Activated CD4-positive, alpha-beta memory T cell treated with anti-CD3 and anti-CD28 coated beads, Interleukin-2, amount 10 ng/mL, durations not matched to agents 7 days and 5 days (primary cell): ENCODE data around the gene FHOD3. TPM values are rescaled to one million over a fixed set of nuclear protein-coding genes. Genes with fewer than 3 reads are reported as not detected.

Source experiments
- CTCF ChIA-PET: fragments of 350-600 bp; sonication (Branson Sonifier 250); formaldehyde crosslinking; loops from one replicate; lab custom pipeline; 2021; ENCODE audit warnings: antibody characterized with exemption, inconsistent platforms; lab: Charles Lee
- POLR2A ChIA-PET: fragments of 350-600 bp; sonication (Branson Sonifier 250); formaldehyde crosslinking; loops from one replicate; lab custom pipeline; 2021; ENCODE audit warnings: antibody characterized with exemption; lab: Charles Lee
- DNase-seq: peaks from one replicate; pipeline ENCODE4 v3.0.0-alpha.2; 2020
- H3K27ac Mint-ChIP-seq: one replicate; pipeline ENCODE4 v1.8.0; 2021; ENCODE audit warnings: mild to moderate bottlenecking, mixed read lengths
- H3K27me3 Mint-ChIP-seq: one replicate; pipeline ENCODE4 v1.8.0; 2021; ENCODE audit warnings: mixed read lengths
- H3K36me3 Mint-ChIP-seq: one replicate; pipeline ENCODE4 v1.8.0; 2021; ENCODE audit warnings: low read depth, mixed read lengths
- H3K4me1 Mint-ChIP-seq: one replicate; pipeline ENCODE4 v1.8.0; 2021; ENCODE audit warnings: mixed read lengths
- H3K4me3 Mint-ChIP-seq: one replicate; pipeline ENCODE4 v1.8.0; 2021; ENCODE audit warnings: mild to moderate bottlenecking, mixed read lengths
- H3K9me3 Mint-ChIP-seq: one replicate; pipeline ENCODE4 v1.8.0; 2021; ENCODE audit warnings: mixed read lengths
- total RNA-seq, 2 experiments: library from RNA; stranded (reverse); gene quantifications; one replicate each; pipeline ENCODE4 v1.2.3, GENCODE V29; 2021

The FHOD3 gene
- total RNA-seq, 2 experiments from 2014 or later = not detected

DNA sequence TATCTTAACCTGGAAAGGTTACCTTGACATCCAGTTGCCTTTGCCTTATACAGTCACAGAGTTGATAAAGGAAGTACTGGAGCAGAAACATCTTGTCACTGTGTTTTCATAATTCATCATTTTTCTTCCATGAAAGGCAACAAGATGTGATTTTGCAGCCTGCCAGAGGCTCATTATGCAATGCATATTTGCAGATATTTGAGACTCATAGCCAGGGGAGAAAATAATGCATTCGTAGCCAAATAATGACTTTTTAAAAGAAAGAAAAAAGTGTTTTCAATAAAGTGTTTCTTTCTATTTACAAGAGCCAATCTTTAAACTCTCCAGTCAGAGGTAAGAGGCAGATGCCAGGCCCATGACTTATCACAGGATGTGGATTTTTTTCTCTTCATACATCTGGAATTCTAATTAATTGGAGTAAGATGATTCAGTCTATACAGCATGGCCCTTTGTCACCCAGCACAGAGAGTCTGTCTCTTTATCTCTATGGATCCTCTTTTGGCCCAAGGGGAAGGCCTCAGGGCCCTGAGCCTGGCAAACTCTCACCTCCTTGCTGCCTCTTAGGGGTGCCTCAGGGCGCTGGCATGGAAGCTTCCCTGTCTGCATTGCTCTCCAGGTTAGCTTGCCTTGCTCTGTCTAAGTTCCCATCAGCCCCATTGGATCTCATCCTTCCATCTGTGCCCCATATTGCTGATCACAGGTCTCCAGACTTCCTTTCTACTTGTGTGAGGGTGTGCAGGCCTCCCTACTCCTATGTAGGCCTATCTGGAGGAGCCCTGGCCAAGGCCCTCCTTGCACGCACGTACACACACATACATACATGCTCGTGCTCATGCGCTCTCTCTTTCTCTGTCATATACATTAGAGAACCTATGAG is 283.6 kb downstream of the FHOD3 start:
- no peak for DNase-seq
- CTCF ChIA-PET = no interaction called here
- Mint-ChIP-seq H3K27ac (no peak overlapping the region), H3K4me3 (no peak overlapping the region), H3K4me1 (peaks cover 4% of the 10 kb centered on the region), H3K27me3 (peaks cover 4% of the 10 kb centered on the region), H3K9me3 (no peaks in the 10 kb centered on the region), H3K36me3 (no peaks in the 10 kb centered on the region)
- POLR2A ChIA-PET = no interaction called here

DNA sequence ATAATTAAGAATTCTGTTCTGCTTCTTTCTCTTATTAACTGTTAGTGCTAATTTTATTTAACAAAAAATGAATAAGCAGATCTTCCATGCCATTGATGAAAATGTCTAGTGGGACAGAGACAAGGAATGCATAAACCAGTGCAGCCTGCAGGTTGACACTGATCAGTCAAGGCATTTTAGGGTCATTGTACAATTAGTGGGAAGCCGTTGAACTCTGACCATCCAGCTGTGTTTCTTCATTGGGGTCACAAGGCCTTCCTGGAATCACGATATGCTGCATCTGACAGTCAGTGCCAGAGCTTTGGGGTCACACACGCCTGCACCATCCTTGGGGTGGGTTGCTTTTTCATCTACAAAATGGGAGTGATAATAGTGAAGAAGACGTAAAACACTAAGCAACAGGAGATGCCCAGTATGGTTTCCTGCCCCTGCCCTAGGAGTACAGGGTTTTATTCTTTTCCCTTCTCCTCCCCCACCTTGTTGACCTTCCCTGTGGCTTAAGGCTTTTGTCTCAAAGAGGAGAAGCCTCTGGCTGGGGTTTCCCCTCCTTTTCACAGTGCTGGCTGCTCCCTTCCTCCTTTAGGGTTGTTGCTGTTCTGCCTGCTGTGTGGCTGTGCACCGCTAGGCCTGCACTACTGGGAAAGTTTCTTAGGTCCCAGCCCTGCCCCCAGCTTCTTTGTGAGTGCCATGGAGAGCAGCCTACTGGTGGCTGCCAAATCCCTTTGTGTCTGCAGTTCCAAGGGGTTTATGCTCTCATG is 285.7 kb downstream of the FHOD3 start:
- Mint-ChIP-seq H3K36me3 (no peaks in the 10 kb centered on the region), H3K4me1 (peaks cover 4% of the 10 kb centered on the region), H3K4me3 (no peak overlapping the region), H3K9me3 (no peaks in the 10 kb centered on the region), H3K27ac (no peak overlapping the region), H3K27me3 (peaks cover 3% of the 10 kb centered on the region)
- ChIA-PET POLR2A (no interaction called here), CTCF (no interaction called here)
- DNase-seq = no peak

DNA sequence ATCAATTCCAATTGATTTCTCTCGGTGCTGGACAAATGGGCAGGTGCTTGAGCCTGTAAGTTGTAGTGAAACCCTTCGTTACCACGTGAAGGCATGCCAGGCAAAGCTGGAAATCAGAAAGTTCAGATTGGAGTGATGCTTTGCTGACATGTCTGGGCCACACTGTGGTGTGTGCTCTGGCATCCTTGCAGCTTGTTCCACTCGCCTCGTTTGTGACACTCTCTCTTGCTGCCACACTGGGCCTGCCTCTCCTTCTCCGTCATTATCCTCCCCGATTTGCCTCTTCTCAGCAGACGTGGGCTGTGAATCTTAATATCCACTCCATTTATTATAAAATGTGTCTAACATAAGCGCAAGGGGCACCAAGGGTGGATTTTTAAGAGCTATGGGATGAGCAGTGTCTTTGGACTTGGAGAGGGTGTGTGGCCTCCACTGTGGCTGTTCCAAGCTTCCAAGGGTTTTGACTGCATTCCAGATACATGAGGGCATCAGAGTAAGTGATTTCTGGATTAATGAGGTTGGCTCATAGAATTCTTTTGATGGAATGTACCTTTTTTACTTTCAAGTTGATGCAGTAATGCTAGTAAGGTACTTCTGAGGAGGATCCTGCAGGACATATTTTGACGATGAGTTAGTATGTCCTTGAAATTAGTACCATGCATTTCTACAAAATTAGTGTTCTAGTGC is 292.5 kb downstream of the FHOD3 start:
- ChIA-PET CTCF (no interaction called here), POLR2A (no interaction called here)
- H3K36me3 Mint-ChIP-seq = no peaks in the 10 kb centered on the region
- no peaks in the 10 kb centered on the region for H3K27me3 Mint-ChIP-seq
- H3K4me3 Mint-ChIP-seq = no peak overlapping the region
- no peaks in the 10 kb centered on the region for H3K4me1 Mint-ChIP-seq
- no peak overlapping the region for H3K27ac Mint-ChIP-seq
- no peak for DNase-seq
- H3K9me3 Mint-ChIP-seq = no peaks in the 10 kb centered on the region

DNA sequence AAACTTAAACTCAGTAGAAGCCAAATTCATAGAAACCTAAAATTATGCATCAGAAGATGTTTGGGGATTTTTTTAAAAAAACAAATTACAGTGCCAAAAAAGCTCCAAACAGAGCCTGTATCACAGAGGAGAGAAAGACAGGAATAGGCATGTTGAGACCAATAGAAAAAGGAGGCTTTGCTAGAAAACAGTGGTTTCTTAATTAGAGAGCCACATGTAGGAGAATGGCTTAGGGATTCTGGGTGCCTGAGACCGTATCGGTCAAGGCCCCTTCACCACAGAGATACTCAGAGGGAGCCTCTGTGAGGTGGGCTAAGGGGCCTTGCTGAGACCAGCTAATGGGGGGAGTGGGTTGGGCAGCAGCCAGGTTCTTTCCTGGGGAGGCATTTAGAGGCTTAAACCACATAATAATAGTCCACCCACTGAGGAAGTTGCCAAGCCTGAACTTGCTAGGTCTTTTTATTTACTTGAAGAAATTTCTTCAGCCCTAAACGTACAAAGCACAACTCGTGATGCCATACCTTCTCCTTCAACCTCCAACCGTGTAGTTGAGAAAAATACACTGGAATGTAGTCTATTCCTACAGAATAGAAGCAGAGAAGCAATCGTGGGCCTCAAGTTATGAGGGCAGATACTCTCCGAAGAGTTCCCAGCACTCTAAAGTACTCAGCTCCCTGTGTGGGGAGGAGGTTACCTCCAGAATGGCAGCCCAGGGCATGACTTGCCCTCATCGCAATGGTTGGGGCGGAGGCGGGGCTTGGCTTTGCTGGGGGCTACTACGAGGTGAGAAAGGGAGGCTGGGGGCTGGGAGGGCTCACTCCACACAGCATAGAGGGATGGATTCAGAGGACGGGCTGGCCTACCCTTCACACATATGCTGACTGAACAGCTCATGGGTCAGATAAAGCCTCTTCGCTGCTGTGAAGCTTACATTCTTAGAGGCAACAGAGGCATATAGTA is 293.4 kb downstream of the FHOD3 start:
- DNase-seq = no peak
- Mint-ChIP-seq H3K27me3 (no peaks in the 10 kb centered on the region), H3K36me3 (no peaks in the 10 kb centered on the region), H3K4me1 (no peaks in the 10 kb centered on the region), H3K4me3 (no peak overlapping the region), H3K27ac (no peak overlapping the region), H3K9me3 (no peaks in the 10 kb centered on the region)
- CTCF ChIA-PET = no interaction called here
- POLR2A ChIA-PET = no interaction called here

DNA sequence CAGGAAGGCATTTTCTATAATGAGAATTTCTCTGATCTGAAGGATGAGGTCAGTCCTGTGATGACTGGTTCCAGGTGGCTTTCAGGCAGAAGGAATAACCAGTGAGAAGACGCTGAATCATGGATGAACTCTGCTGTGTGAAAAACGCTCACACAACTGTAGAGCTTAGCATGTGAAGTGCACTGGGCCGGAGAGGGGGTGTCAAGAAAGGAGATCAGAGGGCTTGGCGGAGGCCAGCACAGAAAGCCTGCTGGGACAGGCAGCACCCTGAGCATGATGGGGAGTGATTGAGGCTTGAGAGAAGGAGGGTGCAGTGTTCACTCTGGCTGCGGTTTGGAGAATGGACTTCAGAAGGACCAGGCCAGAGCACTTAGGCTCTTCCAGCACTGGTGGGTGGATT is 294.8 kb downstream of the FHOD3 start:
- H3K4me1 Mint-ChIP-seq = no peaks in the 10 kb centered on the region
- ChIA-PET CTCF (no interaction called here), POLR2A (no interaction called here)
- no peak overlapping the region for H3K27ac Mint-ChIP-seq
- no peaks in the 10 kb centered on the region for H3K27me3 Mint-ChIP-seq
- H3K4me3 Mint-ChIP-seq = no peak overlapping the region
- H3K9me3 Mint-ChIP-seq = no peaks in the 10 kb centered on the region
- H3K36me3 Mint-ChIP-seq = no peaks in the 10 kb centered on the region
- no peak for DNase-seq

DNA sequence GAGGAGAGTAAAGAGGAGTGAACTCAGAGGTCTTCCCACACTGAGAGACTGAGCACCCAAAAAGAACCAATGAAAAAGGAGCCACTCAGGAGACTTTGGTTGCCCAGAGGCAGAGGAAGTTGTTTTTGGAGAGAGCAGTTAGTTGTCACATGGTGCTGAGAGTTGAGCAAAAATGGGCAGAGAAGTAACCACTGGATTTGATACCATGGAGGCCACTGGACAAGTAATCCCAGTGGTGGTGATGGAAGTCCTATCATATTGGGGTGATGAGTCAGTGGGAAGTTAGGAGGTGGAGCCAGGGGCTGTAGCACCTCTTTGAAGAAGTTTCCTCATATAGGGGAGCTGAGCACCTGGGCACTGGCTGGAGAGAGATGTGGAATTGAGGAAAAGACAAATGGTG is 295.5 kb downstream of the FHOD3 start:
- H3K27ac Mint-ChIP-seq = no peak overlapping the region
- no peaks in the 10 kb centered on the region for H3K36me3 Mint-ChIP-seq
- no peaks in the 10 kb centered on the region for H3K27me3 Mint-ChIP-seq
- POLR2A ChIA-PET = no interaction called here
- no peak overlapping the region for H3K4me3 Mint-ChIP-seq
- no peaks in the 10 kb centered on the region for H3K4me1 Mint-ChIP-seq
- no peak for DNase-seq
- H3K9me3 Mint-ChIP-seq = no peaks in the 10 kb centered on the region
- CTCF ChIA-PET = interaction anchor here (1.0 kb wide), 1 partner anchor 15 kb away, joined by 3 read pairs; no protein-coding TSS in a partner anchor

DNA sequence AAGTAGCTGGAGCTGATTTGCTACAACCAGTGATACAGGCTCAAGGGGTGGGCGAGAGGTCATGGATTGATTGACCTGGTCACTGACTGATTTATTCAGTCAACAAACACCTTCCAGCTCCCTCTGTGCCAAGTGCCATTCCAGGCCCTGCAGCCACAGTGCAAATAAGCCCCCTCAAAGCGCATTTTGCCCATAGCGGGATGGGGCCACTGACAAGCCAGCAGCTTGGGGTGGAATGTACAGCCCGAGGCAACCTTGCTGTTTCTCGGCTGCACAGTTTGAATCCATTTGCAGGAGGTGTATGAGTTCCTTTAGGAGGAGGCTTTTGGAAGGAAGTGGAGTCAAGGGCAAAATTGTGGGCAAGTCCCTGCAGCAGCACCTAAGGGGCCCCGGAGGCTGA is 296.1 kb downstream of the FHOD3 start:
- no peaks in the 10 kb centered on the region for H3K36me3 Mint-ChIP-seq
- DNase-seq = no peak
- POLR2A ChIA-PET = no interaction called here
- H3K4me1 Mint-ChIP-seq = no peaks in the 10 kb centered on the region
- CTCF ChIA-PET = interaction anchor here (1.0 kb wide), 1 partner anchor 15 kb away, joined by 3 read pairs; no protein-coding TSS in a partner anchor
- no peaks in the 10 kb centered on the region for H3K27me3 Mint-ChIP-seq
- no peak overlapping the region for H3K4me3 Mint-ChIP-seq
- no peak overlapping the region for H3K27ac Mint-ChIP-seq
- H3K9me3 Mint-ChIP-seq = no peaks in the 10 kb centered on the region

DNA sequence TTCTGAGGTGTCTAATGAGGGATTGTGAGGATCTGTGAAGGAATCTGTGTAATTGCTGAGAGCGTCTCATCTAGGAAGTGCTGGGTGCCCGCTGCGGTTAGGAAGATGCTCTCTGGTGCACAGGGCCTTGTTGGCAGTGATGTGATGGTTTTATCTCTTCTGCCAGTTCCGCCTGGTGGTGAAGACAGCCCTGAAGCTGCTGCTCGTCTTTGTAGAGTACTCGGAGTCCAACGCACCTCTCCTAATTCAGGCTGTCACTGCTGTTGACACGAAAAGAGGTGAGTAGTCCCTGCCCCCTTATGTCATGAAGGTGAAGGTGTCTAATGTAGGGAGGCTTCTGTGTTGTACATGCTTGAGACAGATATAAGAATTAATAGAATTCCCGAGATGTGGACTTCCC is 297.1 kb downstream of the FHOD3 start:
- no peak overlapping the region for H3K27ac Mint-ChIP-seq
- ChIA-PET POLR2A (no interaction called here), CTCF (no interaction called here)
- H3K4me1 Mint-ChIP-seq = no peaks in the 10 kb centered on the region
- DNase-seq = no peak
- H3K9me3 Mint-ChIP-seq = no peaks in the 10 kb centered on the region
- H3K36me3 Mint-ChIP-seq = no peaks in the 10 kb centered on the region
- no peak overlapping the region for H3K4me3 Mint-ChIP-seq
- H3K27me3 Mint-ChIP-seq = no peaks in the 10 kb centered on the region

DNA sequence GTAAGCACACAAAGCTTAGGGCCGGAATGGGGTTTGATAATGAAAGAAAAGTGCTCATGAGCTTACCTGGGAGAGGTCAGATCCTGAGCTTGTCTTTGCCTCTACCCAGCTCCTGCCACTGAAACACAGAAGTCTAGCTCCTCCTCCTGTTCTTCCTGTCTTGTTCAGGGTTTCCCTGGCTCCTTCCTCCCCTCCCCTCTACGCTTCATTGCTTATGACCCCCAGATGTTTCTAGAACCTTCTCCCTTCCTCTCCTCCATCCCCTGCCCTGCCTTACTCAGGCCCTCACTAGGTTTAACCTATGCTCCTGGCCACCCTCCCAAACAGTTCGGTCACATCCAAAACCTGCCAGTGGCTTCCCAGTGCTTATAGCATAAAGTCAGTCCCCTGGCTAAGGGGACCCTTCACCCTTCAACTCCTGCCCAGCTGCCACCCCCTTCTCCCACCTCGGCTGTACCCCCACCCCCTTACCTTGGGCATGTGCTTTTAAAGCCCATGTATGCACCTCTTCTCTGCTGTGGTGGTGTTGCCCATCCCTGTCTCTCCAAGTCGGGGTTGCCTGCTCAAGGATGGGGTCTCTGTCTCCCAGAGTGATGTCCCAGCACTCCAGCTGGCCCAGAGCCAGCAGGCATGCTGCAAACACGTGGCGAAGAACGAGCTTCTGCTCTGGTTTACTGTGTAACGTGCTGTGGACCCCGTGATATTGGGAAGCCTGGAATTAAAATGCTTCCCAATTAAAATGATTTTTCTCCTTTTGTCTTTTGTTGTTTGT is 297.7 kb downstream of the FHOD3 start:
- Mint-ChIP-seq H3K9me3 (no peaks in the 10 kb centered on the region), H3K27me3 (no peaks in the 10 kb centered on the region), H3K4me1 (no peaks in the 10 kb centered on the region), H3K27ac (no peak overlapping the region), H3K4me3 (no peak overlapping the region), H3K36me3 (no peaks in the 10 kb centered on the region)
- ChIA-PET POLR2A (no interaction called here), CTCF (no interaction called here)
- DNase-seq = no peak

DNA sequence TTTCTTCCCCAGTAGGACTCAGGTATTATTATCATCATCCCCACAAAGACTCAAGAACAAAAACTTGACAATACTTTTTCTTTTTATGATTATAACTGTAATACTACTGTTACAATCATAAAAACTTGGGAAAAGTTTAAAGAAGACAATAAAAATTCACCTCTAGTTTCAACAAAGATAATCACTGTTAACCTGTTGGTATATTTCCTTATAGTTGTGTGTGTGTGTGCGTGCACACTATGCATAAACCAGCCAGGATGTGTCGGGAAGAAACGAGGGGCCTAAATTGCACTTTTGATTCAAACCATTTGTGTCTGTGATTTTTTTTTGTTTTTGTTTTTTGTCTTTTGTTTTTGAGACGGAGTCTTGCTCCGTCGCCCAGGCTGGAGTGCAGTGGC is 298.3 kb downstream of the FHOD3 start:
- Mint-ChIP-seq H3K27me3 (no peaks in the 10 kb centered on the region), H3K9me3 (peaks cover under 1% of the 10 kb centered on the region), H3K4me1 (no peaks in the 10 kb centered on the region), H3K27ac (no peak overlapping the region), H3K4me3 (no peak overlapping the region), H3K36me3 (no peaks in the 10 kb centered on the region)
- ChIA-PET POLR2A (no interaction called here), CTCF (no interaction called here)
- no peak for DNase-seq

DNA sequence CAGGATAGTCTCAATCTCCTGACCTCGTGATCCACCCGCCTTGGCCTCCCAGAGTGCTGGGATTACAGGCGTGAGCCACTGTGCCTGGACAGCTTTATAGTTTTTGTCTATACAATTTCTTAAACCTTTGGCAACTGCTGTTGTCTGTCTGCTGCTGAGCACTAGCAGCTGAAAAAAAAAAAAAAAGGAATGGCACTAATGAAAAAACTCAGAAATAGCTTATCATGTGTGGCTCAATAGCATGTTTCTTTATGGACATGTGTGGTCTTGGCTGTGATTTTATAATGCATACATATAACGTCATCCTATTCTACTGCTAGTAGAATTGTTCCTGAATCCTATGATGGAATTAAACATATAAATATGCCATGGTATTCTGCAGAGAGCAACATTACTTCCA is 300.1 kb downstream of the FHOD3 start:
- no peaks in the 10 kb centered on the region for H3K27me3 Mint-ChIP-seq
- H3K36me3 Mint-ChIP-seq = no peaks in the 10 kb centered on the region
- no peak overlapping the region for H3K27ac Mint-ChIP-seq
- DNase-seq = no peak
- no peaks in the 10 kb centered on the region for H3K4me1 Mint-ChIP-seq
- ChIA-PET CTCF (no interaction called here), POLR2A (no interaction called here)
- no peak overlapping the region for H3K4me3 Mint-ChIP-seq
- H3K9me3 Mint-ChIP-seq = peaks cover 2% of the 10 kb centered on the region

DNA sequence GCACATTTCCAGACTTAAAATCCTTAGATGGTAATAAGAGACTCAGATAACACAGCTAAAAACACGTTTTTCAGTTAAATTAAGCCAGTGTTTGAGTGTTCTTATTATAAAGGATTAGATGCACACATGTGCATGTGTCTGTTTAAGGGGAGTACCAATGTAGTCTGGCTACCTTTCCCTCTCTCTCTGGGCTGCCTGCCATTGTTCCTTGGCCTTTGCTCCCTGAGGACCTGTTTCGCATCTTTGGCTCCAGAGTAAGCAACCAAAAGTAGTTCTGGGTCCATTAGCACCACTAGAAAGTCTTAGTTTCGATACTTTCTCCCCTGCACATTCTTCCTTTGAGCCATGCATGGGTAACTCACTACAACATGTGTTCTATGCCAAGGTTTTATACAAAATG is 303.0 kb downstream of the FHOD3 start:
- CTCF ChIA-PET = no interaction called here
- no peak overlapping the region for H3K27ac Mint-ChIP-seq

More for the DNA sequence above, 303.0 kb downstream of the FHOD3 start:
- POLR2A ChIA-PET = no interaction called here
- H3K9me3 Mint-ChIP-seq = peaks cover 2% of the 10 kb centered on the region
- H3K4me1 Mint-ChIP-seq = no peaks in the 10 kb centered on the region
- no peak overlapping the region for H3K4me3 Mint-ChIP-seq
- H3K27me3 Mint-ChIP-seq = no peaks in the 10 kb centered on the region
- no peak for DNase-seq
- no peaks in the 10 kb centered on the region for H3K36me3 Mint-ChIP-seq
